Measurements from ENCODE around the gene ENDOV. TPM values are rescaled to one million over a fixed set of nuclear protein-coding genes. Genes with fewer than 3 reads are reported as not detected.

Gene ENDOV
- total and polyA plus RNA-seq, 2 of the 13 experiments (the other 11 are each of a cell fraction or from before 2014, with no cell fraction given), result 15.1 to 17.1 TPM

DNA sequence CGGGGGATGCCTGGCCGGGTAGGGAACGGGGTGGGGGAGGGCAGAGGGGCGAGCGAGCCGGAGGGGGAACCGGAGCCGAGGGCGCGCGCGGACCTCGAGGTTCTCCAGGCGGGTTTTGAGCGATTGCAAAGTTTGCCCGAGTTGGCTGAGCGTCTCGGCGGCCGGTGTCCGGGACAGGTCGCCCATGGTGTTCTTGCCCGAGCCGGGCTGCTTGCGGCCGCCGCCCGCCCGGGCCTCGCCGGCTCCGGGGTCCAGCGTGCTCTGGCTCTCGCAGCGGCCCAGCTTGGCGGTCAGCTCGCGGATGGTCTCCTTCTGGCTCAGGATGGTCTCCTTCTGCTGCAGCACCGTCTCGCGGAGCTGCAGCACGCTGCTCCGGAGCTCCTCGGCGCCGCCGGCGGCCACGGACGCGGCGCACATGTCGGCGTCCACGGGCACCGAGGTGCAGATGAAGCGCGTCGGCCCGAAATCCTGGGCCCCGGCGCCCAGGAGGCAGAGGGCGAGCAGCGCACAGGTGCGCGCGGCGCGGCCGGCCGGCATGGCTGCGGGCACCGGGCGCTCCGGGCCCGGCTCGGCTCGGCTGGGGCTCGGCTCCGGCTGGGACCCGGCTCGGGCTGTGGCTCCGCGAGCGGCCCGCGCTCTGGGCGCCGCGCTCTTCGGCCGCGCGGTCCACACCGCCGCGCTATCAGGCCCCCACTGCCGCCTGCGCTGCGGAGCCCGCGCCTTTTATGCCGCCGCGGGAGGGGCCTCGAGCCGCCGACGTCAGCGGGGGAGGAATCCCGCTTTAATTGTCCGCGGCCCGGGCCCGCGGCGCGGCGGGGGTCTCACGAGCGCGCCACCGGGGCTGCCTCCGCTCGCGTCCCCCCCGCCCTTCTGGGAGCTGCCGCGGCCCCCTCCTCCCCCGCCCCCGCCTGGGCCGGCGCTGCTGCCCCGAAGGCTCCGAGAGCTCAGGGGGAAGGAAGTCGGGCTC, 61.2 kb downstream of the ENDOV start, which contains the start of gene NPTX1 (continued):
- no peak for TF ChIP-seq AGO1 (IDR thresholded peaks at IDR 0.05; ENCODE audit: low read depth, low read length, poor library complexity, severe bottlenecking)
- no peak for TF ChIP-seq ISL2 (CRISPR knock-in tag; IDR thresholded peaks at IDR 0.05)
- TF ChIP-seq KDM4B (CRISPR knock-in tag; IDR thresholded peaks at IDR 0.05), result no peak
- peak; percentile 15; the same call in 1 of the 2 replicates for TF ChIP-seq GABPB1 (CRISPR knock-in tag; IDR thresholded peaks at IDR 0.05)
- TF ChIP-seq, protein P1, sequence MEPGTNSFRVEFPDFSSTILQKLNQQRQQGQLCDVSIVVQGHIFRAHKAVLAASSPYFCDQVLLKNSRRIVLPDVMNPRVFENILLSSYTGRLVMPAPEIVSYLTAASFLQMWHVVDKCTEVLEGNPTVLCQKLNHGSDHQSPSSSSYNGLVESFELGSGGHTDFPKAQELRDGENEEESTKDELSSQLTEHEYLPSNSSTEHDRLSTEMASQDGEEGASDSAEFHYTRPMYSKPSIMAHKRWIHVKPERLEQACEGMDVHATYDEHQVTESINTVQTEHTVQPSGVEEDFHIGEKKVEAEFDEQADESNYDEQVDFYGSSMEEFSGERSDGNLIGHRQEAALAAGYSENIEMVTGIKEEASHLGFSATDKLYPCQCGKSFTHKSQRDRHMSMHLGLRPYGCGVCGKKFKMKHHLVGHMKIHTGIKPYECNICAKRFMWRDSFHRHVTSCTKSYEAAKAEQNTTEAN (CRISPR knock-in tag; conservative IDR thresholded peaks at IDR 0.05), result no peak
- no peak for TF ChIP-seq NFKB2 (CRISPR knock-in tag; IDR thresholded peaks at IDR 0.05; ENCODE audit: borderline replicate concordance)
- peak; percentile 42; the same call in 1 of the 2 replicates for TF ChIP-seq ZNF768 (CRISPR knock-in tag; IDR thresholded peaks at IDR 0.05)
- TF ChIP-seq, protein P2, sequence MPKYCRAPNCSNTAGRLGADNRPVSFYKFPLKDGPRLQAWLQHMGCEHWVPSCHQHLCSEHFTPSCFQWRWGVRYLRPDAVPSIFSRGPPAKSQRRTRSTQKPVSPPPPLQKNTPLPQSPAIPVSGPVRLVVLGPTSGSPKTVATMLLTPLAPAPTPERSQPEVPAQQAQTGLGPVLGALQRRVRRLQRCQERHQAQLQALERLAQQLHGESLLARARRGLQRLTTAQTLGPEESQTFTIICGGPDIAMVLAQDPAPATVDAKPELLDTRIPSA (CRISPR knock-in tag; IDR thresholded peaks at IDR 0.05; ENCODE audit: borderline replicate concordance), result 0 out of 2 replicates have a peak, but pooled peaks have one; percentile 50
- TF ChIP-seq MTF2 (CRISPR knock-in tag; IDR thresholded peaks at IDR 0.05; ENCODE audit: borderline replicate concordance), result peak; percentile 58; the same call in 1 of the 2 replicates
- peak; percentile 65 for TF ChIP-seq BCL6 (CRISPR knock-in tag; IDR thresholded peaks at IDR 0.05)
- no peak for TF ChIP-seq MEF2D (CRISPR knock-in tag; IDR thresholded peaks at IDR 0.05)
